GM21786 (cell line): Measurements from ENCODE around the gene KIT.

ENCODE experiments used
- ATAC-seq: cut with Tn5 transposase; IDR thresholded peaks from one replicate; pipeline ENCODE4 v1.9.1; 2021; ENCODE audit not compliant: unreplicated experiment

Gene KIT

DNA sequence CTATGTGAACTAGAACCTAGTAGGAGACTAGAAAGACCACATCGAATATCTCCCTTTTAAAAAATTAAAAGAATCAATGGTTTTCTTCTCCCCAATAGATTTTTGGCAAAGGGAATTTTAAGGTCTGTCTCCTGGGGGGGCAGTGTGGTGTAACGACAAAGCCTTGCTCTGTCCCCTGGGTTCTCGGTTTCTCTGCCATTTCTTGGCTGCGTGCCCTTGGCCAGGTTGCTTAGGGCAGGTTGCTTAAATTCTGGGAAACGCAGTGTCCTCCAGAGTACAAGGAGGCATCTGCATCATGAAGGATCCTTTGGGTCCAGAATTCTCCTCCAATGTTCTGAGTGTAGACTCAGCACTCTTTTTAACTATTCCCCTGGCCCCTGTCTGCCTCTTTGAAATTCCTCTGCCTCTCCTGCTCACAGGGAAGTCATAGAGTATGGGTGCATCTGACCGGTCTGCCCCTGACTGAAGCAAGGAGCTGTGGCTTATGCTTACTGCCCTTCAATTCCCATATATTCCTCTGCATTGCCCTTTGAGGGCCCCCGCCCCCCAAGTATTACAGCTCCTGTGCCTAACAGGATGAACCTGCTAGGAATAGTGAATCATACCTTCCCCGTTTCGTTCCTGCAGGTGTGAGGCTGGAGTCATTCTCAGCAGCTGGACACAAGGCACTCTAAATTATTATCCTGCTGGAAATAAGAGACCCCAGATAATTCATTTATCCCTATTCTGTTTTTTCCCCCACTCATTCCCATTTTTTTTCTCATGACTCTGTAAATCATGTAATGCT lies 2.2 kb downstream of the KIT start:
- no peak for ATAC-seq

DNA sequence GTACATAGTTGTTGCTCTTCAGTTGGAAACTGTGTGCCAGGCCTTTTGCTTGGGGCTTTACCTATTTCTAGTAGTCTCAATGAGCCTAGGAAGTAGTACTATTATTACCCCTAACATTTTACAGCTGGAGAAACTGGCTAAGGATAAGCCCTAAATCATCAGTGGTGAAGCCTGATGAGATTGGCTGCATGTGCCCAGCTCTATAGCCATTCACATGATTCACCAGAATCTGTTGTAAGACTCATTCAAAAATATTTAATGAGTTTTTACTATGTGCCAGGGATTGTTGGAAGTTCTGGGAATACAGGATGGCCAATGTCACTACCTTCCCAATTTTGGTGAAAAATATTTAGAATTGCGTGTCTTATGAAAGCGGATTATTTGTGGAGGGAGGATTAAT lies 2.8 kb downstream of the KIT start:
- ATAC-seq: no peak

- no peak for ATAC-seq
Observed at GRCh38 chr4:54661169-54661568, 3.4 kb downstream of the KIT start.

- no peak for ATAC-seq
Observed at GRCh38 chr4:54661686-54662085, 3.9 kb downstream of the KIT start.

DNA sequence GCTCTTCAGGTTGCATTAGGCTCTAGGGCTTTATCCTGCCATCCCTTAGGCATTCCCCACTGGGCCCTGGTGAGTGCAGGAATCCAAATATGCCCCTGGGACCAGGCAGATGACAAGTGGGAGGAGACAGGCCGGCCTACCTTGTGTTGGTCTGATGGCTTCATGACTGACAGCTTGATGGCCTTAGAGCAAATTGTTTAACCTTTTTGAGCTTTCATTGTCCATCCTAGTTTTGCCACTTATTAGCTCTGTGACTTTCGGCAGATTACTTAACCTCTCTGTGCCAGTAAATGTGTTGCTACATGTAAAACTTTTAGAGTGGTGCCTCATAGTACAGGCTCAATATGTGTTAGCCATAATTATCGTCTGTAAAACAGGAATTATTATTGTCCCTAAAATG lies 4.4 kb downstream of the KIT start:
- ATAC-seq: no peak

DNA sequence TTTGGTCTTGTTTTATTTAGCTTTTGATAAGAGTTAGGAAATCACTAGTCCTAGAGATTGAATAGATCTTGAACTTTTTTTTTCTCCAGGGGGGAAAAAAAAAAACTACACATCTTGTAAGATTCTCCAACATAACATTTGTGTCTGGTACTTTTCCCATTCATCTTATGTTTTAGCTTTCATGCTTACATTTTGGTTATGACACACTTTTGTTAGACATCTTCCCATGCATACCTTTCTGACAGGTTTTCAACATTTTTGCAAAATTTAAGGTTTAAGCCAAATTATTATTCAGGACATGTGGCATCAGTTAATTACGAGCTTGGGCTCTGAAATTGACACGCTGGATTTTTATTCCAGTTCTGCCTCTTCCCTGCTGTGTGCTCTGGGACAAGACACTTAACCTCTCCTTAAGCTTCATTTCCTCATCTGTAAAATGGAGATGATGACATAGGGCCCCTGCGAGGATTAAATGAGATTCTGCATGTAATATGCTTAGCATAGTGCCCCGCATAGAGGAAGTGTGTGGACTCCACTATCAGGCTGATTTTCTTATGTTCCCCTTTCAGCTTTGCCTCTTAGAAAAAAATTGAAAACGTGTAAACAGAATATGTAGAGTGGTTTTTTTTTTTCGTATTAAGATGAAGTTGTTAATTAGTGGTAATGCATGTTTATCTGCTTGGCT lies 5.3 kb downstream of the KIT start:
- ATAC-seq: no peak

DNA sequence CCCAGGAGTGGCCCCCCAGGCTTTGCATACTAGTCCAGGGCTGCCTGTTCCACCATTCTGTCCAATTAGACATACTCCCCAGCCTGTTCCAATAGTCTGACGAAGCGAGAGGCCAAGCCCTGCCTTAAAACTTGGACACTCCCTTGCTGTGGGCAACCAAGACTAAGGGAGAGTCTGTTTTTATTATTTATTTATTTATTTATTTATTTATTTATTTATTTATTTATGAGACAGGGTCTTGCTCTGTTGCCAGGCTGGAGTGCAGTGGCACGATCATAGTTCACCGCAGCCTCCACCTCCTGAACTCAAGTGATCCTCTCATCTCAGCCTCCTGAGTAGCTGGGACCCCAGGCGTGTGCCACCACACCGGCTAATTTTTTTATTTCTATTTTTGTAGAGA lies 6.6 kb downstream of the KIT start:
- ATAC-seq: no peak

GRCh38 chr4:54668014-54668611 lies 10.4 kb downstream of the KIT start:
- ATAC-seq: no peak

DNA sequence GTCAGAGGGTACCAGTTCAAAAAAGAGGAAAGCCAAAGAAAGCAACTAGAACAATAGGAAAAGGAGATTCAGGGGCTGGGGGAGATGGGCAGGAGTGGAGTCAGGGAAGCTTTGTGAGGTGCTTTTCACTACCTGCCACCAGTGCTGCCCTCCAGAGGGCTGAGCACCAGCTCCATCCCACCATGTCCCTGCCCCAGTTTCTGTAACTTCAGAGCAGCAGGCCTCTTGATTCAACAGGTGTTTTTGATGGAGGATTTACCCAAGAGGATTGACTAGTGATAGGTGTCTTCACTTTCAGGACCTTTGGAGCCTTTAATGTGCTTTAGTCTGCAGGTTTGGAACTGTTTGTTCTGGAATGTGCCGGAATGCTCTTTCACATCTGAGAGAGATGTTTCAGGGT lies 12.1 kb downstream of the KIT start:
- no peak for ATAC-seq

DNA sequence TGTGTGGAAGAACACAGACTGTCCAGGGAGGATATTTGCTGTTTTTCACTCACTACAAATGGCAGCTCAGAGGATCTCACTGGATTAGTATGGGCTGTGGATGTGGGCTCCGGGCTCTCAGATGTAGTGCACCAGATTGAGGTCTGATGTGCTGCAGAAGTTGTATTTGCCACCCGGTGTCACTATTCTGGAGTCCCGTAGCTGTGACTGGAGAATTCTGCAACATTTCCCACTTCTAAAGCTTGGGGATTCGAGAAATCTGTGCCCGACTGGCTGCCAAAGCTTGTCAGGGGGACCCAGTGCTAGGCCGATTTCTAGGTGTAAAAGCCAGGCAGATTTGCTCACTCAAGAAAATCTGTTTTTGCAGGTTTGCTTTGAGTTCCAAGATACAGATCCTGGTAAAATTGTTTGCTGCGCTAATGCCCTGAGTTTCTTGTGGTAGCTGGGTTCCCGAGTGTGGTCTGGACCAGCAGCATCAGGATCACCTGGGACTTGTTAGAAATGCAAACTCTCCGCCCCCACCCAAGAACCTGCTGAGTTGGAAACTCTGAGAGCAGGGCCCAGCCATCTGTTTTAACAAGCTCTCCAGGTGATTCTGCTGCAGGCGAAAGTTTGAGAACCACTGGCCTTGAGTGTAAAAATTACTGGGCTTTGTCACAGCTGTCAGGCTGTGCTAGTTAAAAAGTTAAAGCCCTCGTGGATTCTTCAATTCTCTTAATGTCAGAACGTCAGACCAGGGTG lies 18.1 kb downstream of the KIT start:
- no peak for ATAC-seq

- no peak for ATAC-seq
Observed at GRCh38 chr4:54676658-54677057, 18.9 kb downstream of the KIT start.

GRCh38 chr4:54677416-54677815 lies 19.7 kb downstream of the KIT start:
- ATAC-seq: no peak

DNA sequence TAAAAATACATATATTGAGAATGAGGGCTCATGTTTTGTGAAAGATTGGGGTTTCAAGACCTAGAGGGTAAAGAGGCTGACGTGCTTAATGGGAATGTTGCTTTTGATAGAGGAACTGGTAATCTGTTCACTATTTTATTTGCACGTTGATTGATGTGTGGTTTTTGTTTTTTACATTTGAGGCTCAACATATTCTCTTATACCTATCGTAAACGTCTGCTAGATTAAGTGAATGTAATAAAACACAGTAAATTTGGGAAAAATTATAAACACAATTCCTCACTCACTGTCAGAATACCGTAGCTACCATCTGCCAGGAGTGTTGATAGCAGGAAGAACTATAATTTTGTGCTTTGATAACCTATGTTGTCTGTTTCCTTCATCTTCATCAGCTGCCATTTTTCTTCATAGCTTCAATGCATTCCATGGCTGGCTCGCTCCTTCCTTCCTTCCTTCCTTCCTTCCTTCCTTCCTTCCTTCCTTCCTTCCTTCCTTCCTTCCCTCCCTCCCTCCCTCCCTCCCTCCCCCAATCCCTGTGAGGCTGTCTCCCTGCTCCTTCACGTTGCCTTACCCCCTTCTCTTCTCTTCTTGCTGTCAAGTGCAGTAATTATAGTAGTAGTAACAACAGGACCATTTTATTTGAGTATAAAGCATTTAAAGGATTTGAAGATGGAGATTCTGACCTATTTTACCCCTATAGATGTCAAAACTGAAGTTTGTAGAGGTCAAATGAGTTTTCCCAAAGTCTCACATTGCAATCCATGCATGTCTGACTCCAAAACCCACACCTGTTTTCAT lies 20.3 kb downstream of the KIT start:
- no peak for ATAC-seq

- no peak for ATAC-seq
Observed at GRCh38 chr4:54678826-54679225, 21.1 kb downstream of the KIT start.

GRCh38 chr4:54679813-54680212 lies 22.1 kb downstream of the KIT start:
- ATAC-seq: no peak

- ATAC-seq: no peak
Observed at GRCh38 chr4:54683616-54684346, 26.0 kb downstream of the KIT start.

- no peak for ATAC-seq
Observed at GRCh38 chr4:54685810-54686209, 28.1 kb downstream of the KIT start.

- ATAC-seq: peak; percentile 46
Observed at GRCh38 chr4:54687887-54688841, 30.4 kb downstream of the KIT start.

- ATAC-seq: no peak
Observed at GRCh38 chr4:54695337-54695736, 37.6 kb downstream of the KIT start.
